Lung (tissue), 12 donors: ENCODE measurements around the gene EDN1. TPM values are rescaled to one million over a fixed set of nuclear protein-coding genes. Genes with fewer than 3 reads are reported as not detected.

Source experiments
- ATAC-seq: fragments of 200-7000 bp; cut with Tn5 transposase; one replicate; pipeline ENCODE4 v1.9.1; 2020; ENCODE audit warnings: moderate number of reproducible peaks; ENCODE audit not compliant: insufficient read depth, low FRiP score
- DNase-seq, 3 donors: peaks; one replicate each; pipeline ENCODE4 v3.0.0-alpha.2; 2013 to 2017
- H3K27ac ChIP-seq, 2 donors: one replicate each; pipeline ENCODE4 v1.5.1; 2013; ENCODE audit warnings: mild to moderate bottlenecking in 2 of 2, moderate library complexity in 2 of 2, control low read depth in 1 of 2, inconsistent platforms in 1 of 2, low read depth in 1 of 2, low read length in 1 of 2
- H3K27me3 ChIP-seq, 3 donors: one replicate each; pipeline ENCODE4 v1.5.1; 2013; ENCODE audit warnings: low read length in 2 of 3; ENCODE audit not compliant: control insufficient read depth in 3 of 3, insufficient read depth in 3 of 3
- H3K36me3 ChIP-seq, 4 donors: one replicate each; pipeline ENCODE4 v1.5.1; 2013; ENCODE audit warnings: low read length in 4 of 4, mild to moderate bottlenecking in 1 of 4, moderate library complexity in 1 of 4; ENCODE audit not compliant: control insufficient read depth in 4 of 4, insufficient read depth in 4 of 4
- H3K4me1 ChIP-seq, 5 donors: one replicate each; pipeline ENCODE4 v1.5.1; 2013; ENCODE audit warnings: low read length in 5 of 5, mild to moderate bottlenecking in 2 of 5, moderate library complexity in 1 of 5; ENCODE audit not compliant: control insufficient read depth in 5 of 5, insufficient read depth in 5 of 5
- H3K4me3 ChIP-seq: one replicate; pipeline ENCODE4 v1.5.1; 2013; ENCODE audit warnings: mild to moderate bottlenecking, control low read depth, moderate library complexity
- H3K9ac ChIP-seq, 2 donors: one replicate each; pipeline ENCODE4 v1.5.1; 2013; ENCODE audit warnings: low read length in 2 of 2, control low read depth in 1 of 2; ENCODE audit not compliant: insufficient read depth in 1 of 2
- H3K9me3 ChIP-seq, 4 donors: one replicate each; pipeline ENCODE4 v1.5.1; 2013; ENCODE audit warnings: low read length in 3 of 4, mild to moderate bottlenecking in 1 of 4, moderate library complexity in 1 of 4; ENCODE audit not compliant: control insufficient read depth in 4 of 4, insufficient read depth in 3 of 4
- CTCF ChIP-seq: IDR thresholded peaks from 2 replicates; pipeline ENCODE4 v1.5.1; 2012; ENCODE audit warnings: mild to moderate bottlenecking; ENCODE audit errors: control extremely low read depth, extremely low read depth
- WGBS, 2 donors: extraction: QIAGEN DNeasy Blood & Tissue Kit; methylation state at CpG; one replicate each; pipeline ENCODE4 v1.1.7; 2013; 5-methylcytosine and 5-hydroxymethylcytosine counted together
- polyA plus RNA-seq, 2 donors: library from polyadenylated mRNA; stranded (reverse); fragments of 200-250 nt; gene quantifications; one replicate each; pipeline ENCODE4 v1.2.1, GENCODE V29; 2013
- total RNA-seq, 2 donors: library from RNA; depleted of rRNA in 1 of 2; stranded (reverse); fragments of >200 nt in 1 of 2; gene quantifications; one replicate each; pipeline ENCODE4 v1.2.1, GENCODE V29; 2014 to 2021
- donor health status: control.
- donor health status: control.
- donor health status: Bipolar disorder and iron deficiency.
- donor health status: healthy.
- donor health status: DM: yes; HTN: yes; CAD: no.

Gene EDN1
- total and polyA plus RNA-seq, 4 donors: 18.4 to 112 (median 40.3) TPM

- ATAC-seq: no peak
- Histone ChIP-seq H3K4me3 (no peak overlapping the region), H3K36me3 (no peaks in the 10 kb centered on the region), H3K9ac (no peak overlapping the region), H3K27me3 (no peaks in the 10 kb centered on the region), H3K27ac (no peak overlapping the region), H3K9me3 (peaks cover 0 to under 1% (median 0%) of the 10 kb centered on the region in 4 donors), H3K4me1 (peaks cover 0 to 3% (median 0%) of the 10 kb centered on the region in 5 donors)
- 91% methylated on average over 1 of the region's 1 CpG for WGBS, 2 donors
- no peak for DNase-seq
- TF ChIP-seq CTCF: no peak
These were observed 13.2 kb upstream of the EDN1 start for GRCh38 chr6:12276930-12277315.

- WGBS, 2 donors: 83 to 88% methylated on average over 9 of the region's 9 CpGs
- Histone ChIP-seq H3K9me3 (no peaks in the 10 kb centered on the region), H3K9ac (no peak overlapping the region), H3K4me3 (no peak overlapping the region), H3K27me3 (no peaks in the 10 kb centered on the region), H3K36me3 (no peaks in the 10 kb centered on the region), H3K27ac (no peak overlapping the region), H3K4me1 (peaks cover 0 to 3% (median 0%) of the 10 kb centered on the region in 5 donors)
- DNase-seq: no peak
- TF ChIP-seq CTCF: no peak
- ATAC-seq: no peak
These were observed 12.8 kb upstream of the EDN1 start for GRCh38 chr6:12277386-12277785.

GRCh38 chr6:12278915-12279314 lies 11.2 kb upstream of the EDN1 start:
- ATAC-seq (no peak), DNase-seq (no peak)
- Histone ChIP-seq H3K27ac (no peak overlapping the region), H3K4me3 (no peak overlapping the region), H3K4me1 (peaks cover 0 to 3% (median 0%) of the 10 kb centered on the region in 5 donors), H3K27me3 (no peaks in the 10 kb centered on the region), H3K9me3 (no peaks in the 10 kb centered on the region), H3K9ac (no peak overlapping the region), H3K36me3 (no peaks in the 10 kb centered on the region)
- TF ChIP-seq CTCF: no peak
